Gastroesophageal sphincter (tissue), 2 donors: Measurements from ENCODE around the gene E2F7.

ENCODE experiments used
- EP300 ChIP-seq: sonication (generic); formaldehyde crosslinking; IDR thresholded peaks from one replicate; pipeline ENCODE4 v1.6.1; 2017; ENCODE audit warnings: antibody characterized with exemption, mild to moderate bottlenecking
- POLR2A ChIP-seq, 2 donors: fragments of 450-650 bp; IDR thresholded peaks; one replicate each; pipeline ENCODE4 v1.6.1; 2017; ENCODE audit warnings: antibody characterized with exemption in 2 of 2, mild to moderate bottlenecking in 2 of 2, moderate library complexity in 1 of 2

DNA sequence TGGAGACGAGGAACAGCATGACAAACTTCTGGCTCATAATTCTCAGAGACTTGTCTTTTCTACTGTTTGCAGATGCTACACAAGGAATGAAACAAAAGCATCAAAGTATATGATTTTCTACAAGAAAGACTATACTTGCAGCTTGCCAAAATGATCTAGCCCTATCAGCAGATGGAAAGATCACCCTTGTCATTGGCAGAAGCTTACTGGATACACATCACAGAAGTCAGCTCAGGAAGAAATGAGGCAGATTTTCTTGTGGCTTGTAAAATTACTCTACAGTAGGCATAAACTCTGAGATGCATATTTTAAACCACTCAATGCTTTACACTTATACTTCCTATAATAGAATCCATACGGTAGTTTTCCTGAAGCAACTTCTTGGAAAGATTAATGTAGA lies 20.6 kb downstream of the E2F7 start:
- no peak for TF ChIP-seq EP300
- no peak for TF ChIP-seq POLR2A (IDR thresholded peaks at IDR 0.05)
